ENCODE data around the gene MEI4. TPM values are rescaled to one million over a fixed set of nuclear protein-coding genes. Genes with fewer than 3 reads are reported as not detected.

Gene MEI4
- total and polyA plus RNA-seq, 2 of the 13 experiments (the other 11 are each of a cell fraction or from before 2014, with no cell fraction given) = not detected

GRCh38 chr6:77652739-77653138, at the start of gene MEI4 (continued):
- TF ChIP-seq, protein P1, sequence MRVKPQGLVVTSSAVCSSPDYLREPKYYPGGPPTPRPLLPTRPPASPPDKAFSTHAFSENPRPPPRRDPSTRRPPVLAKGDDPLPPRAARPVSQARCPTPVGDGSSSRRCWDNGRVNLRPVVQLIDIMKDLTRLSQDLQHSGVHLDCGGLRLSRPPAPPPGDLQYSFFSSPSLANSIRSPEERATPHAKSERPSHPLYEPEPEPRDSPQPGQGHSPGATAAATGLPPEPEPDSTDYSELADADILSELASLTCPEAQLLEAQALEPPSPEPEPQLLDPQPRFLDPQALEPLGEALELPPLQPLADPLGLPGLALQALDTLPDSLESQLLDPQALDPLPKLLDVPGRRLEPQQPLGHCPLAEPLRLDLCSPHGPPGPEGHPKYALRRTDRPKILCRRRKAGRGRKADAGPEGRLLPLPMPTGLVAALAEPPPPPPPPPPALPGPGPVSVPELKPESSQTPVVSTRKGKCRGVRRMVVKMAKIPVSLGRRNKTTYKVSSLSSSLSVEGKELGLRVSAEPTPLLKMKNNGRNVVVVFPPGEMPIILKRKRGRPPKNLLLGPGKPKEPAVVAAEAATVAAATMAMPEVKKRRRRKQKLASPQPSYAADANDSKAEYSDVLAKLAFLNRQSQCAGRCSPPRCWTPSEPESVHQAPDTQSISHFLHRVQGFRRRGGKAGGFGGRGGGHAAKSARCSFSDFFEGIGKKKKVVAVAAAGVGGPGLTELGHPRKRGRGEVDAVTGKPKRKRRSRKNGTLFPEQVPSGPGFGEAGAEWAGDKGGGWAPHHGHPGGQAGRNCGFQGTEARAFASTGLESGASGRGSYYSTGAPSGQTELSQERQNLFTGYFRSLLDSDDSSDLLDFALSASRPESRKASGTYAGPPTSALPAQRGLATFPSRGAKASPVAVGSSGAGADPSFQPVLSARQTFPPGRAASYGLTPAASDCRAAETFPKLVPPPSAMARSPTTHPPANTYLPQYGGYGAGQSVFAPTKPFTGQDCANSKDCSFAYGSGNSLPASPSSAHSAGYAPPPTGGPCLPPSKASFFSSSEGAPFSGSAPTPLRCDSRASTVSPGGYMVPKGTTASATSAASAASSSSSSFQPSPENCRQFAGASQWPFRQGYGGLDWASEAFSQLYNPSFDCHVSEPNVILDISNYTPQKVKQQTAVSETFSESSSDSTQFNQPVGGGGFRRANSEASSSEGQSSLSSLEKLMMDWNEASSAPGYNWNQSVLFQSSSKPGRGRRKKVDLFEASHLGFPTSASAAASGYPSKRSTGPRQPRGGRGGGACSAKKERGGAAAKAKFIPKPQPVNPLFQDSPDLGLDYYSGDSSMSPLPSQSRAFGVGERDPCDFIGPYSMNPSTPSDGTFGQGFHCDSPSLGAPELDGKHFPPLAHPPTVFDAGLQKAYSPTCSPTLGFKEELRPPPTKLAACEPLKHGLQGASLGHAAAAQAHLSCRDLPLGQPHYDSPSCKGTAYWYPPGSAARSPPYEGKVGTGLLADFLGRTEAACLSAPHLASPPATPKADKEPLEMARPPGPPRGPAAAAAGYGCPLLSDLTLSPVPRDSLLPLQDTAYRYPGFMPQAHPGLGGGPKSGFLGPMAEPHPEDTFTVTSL (CRISPR knock-in tag; IDR thresholded peaks at IDR 0.05; ENCODE audit: borderline replicate concordance) = no peak

- H4K20me1 ChIP-seq (ENCODE audit: insufficient read depth, low read length) = no peaks in the 10 kb centered on the region
- H3K4me2 ChIP-seq (ENCODE audit: low read depth, low read length) = no peak overlapping the region
- H3K4me3 ChIP-seq (replicated peaks in 1 of 3; ENCODE audit: insufficient read depth in 1 of 3, low read depth in 2 of 3, low read length in 3 of 3) = no peak overlapping the region
- ATAC-seq (no peak), FAIRE-seq (no peak), DNase-seq (ENCODE audit: low spot score) (no peak)
- intact Hi-C loops (cut with micrococcal nuclease; ENCODE audit: unreplicated experiment) = no loop called here
- in situ Hi-C loops (cut with HindIII; ENCODE audit: extremely low pct_ligation_motif_present, low pct_unique_long_range_greater_than_20kb) = no loop called here
- WGBS (ENCODE audit: low lambda C conversion rate) = 2% methylated on average over 4 of the region's 4 CpGs
- H2AFZ ChIP-seq (ENCODE audit: low read length) = no peak overlapping the region
- H3K9me3 ChIP-seq (ENCODE audit: low read length) = no peaks in the 10 kb centered on the region
- H3K9ac ChIP-seq (ENCODE audit: insufficient read depth, low read depth, low read length) = no peak overlapping the region
- no peaks in the 10 kb centered on the region for H3K27me3 ChIP-seq (ENCODE audit: control insufficient read depth in 1 of 2, insufficient read depth in 2 of 2, low read length in 2 of 2)
- ChIA-PET POLR2A (no interaction called here), CTCF (ENCODE audit: low intra/inter-chr PET ratio, low total read pairs) (no interaction called here)
- no peaks in the 10 kb centered on the region for H3K4me1 ChIP-seq (ENCODE audit: insufficient read depth, low read length)
- TF ChIP-seq HNF4A (CRISPR knock-in tag; IDR thresholded peaks at IDR 0.05) = no peak
- no peak for TF ChIP-seq NR2F6 (IDR thresholded peaks at IDR 0.05)
- TF ChIP-seq NR2F6 (CRISPR knock-in tag; IDR thresholded peaks at IDR 0.05) = no peak
- TF ChIP-seq, protein P2, sequence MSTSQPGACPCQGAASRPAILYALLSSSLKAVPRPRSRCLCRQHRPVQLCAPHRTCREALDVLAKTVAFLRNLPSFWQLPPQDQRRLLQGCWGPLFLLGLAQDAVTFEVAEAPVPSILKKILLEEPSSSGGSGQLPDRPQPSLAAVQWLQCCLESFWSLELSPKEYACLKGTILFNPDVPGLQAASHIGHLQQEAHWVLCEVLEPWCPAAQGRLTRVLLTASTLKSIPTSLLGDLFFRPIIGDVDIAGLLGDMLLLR (CRISPR knock-in tag; IDR thresholded peaks at IDR 0.05) = no peak
- TF ChIP-seq FLYWCH1 (CRISPR knock-in tag; IDR thresholded peaks at IDR 0.05) = no peak
- TF ChIP-seq, protein P3, sequence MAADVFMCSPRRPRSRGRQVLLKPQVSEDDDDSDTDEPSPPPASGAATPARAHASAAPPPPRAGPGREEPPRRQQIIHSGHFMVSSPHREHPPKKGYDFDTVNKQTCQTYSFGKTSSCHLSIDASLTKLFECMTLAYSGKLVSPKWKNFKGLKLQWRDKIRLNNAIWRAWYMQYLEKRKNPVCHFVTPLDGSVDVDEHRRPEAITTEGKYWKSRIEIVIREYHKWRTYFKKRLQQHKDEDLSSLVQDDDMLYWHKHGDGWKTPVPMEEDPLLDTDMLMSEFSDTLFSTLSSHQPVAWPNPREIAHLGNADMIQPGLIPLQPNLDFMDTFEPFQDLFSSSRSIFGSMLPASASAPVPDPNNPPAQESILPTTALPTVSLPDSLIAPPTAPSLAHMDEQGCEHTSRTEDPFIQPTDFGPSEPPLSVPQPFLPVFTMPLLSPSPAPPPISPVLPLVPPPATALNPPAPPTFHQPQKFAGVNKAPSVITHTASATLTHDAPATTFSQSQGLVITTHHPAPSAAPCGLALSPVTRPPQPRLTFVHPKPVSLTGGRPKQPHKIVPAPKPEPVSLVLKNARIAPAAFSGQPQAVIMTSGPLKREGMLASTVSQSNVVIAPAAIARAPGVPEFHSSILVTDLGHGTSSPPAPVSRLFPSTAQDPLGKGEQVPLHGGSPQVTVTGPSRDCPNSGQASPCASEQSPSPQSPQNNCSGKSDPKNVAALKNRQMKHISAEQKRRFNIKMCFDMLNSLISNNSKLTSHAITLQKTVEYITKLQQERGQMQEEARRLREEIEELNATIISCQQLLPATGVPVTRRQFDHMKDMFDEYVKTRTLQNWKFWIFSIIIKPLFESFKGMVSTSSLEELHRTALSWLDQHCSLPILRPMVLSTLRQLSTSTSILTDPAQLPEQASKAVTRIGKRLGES (CRISPR knock-in tag; IDR thresholded peaks at IDR 0.05; ENCODE audit: borderline replicate concordance) = no peak
- TF ChIP-seq GTF3A (CRISPR knock-in tag; conservative IDR thresholded peaks at IDR 0.05) = no peak
- TF ChIP-seq ZNF784 (CRISPR knock-in tag; IDR thresholded peaks at IDR 0.05; ENCODE audit: borderline replicate concordance) = no peak
- no peaks in the 10 kb centered on the region for H3K36me3 ChIP-seq (replicated peaks in 1 of 2; ENCODE audit: control insufficient read depth in 1 of 2, insufficient read depth in 2 of 2, low read length in 2 of 2)
- H3K79me2 ChIP-seq (ENCODE audit: insufficient read depth, low read length) = no peaks in the 10 kb centered on the region
- no TSS peak for BruUV-seq (replicated peaks)
- no peak overlapping the region for H3K27ac ChIP-seq (ENCODE audit: extremely low read length, insufficient read depth, low read length)
Observed at GRCh38 chr6:77604476-77604875, 48.4 kb upstream of the MEI4 start.

Data from HepG2 (cell line).